Measurements from ENCODE around the gene FOSB.

The FOSB gene

GRCh38 chr19:45474606-45475521 is 7.1 kb downstream of the FOSB start:
- H3K4me3 ChIP-seq (ENCODE audit: low read depth, low read length) = no peak overlapping the region
- TF ChIP-seq CTCF (IDR thresholded peaks at IDR 0.05; ENCODE audit: low read depth, low read length, missing control alignments) = no peak
- in situ Hi-C loops (cut with HindIII; ENCODE audit: low sequenced_read_pairs) = no loop called here
- no peak for DNase-seq (ENCODE audit: low read depth)

GRCh38 chr19:45475537-45476291 is 7.9 kb downstream of the FOSB start:
- no peak for TF ChIP-seq CTCF (IDR thresholded peaks at IDR 0.05; ENCODE audit: low read depth, low read length, missing control alignments)
- H3K4me3 ChIP-seq (ENCODE audit: low read depth, low read length) = no peak overlapping the region
- in situ Hi-C loops (cut with HindIII; ENCODE audit: low sequenced_read_pairs) = no loop called here
- peak; percentile 57 for DNase-seq (ENCODE audit: low read depth)

DNA sequence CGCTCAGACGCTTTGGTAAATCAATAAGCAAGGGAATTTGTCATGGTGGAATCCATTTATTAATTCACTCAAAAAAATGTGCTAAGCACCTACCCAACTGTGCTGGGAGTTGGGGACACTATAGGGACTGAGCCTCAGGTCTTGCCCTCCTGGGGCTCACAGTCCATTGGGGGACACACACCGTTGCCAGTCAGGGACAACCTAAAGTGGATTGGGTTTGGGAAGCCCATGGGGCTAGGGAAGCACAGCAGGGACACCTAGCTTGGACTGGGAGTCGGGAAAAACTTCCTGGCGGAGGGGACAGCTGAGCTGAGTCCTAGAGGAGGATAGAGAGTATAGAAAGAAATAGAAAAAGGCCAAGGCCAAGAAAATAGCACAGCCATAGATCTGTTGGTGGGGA is 8.5 kb downstream of the FOSB start:
- no peak overlapping the region for H3K4me3 ChIP-seq (ENCODE audit: low read depth, low read length)
- no peak for DNase-seq (ENCODE audit: low read depth)
- in situ Hi-C loops (cut with HindIII; ENCODE audit: low sequenced_read_pairs) = no loop called here
- no peak for TF ChIP-seq CTCF (IDR thresholded peaks at IDR 0.05; ENCODE audit: low read depth, low read length, missing control alignments)

DNA sequence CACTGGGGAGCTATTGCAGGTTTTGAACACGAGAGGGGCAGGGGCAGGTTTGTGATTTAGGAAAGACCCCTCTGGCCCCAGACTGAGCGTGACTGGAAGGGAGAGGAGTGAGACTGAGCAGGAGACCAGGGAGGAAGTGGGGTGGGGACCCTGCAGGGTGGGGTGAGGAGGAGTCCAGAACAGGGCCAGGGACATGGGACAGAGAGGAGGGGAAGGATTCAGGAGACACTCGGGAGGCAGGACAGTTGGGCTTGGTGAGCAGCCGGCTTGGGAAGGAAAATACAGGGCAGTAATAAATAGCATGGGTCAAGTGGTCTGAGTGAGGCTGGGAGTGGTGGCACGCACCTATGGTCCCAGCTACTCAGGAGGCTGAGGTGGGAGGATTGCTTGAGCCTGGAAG is 9.4 kb downstream of the FOSB start:
- TF ChIP-seq CTCF (IDR thresholded peaks at IDR 0.05; ENCODE audit: low read depth, low read length, missing control alignments) = no peak
- DNase-seq (ENCODE audit: low read depth) = no peak
- in situ Hi-C loops (cut with HindIII; ENCODE audit: low sequenced_read_pairs) = no loop called here
- H3K4me3 ChIP-seq (ENCODE audit: low read depth, low read length) = no peak overlapping the region

DNA sequence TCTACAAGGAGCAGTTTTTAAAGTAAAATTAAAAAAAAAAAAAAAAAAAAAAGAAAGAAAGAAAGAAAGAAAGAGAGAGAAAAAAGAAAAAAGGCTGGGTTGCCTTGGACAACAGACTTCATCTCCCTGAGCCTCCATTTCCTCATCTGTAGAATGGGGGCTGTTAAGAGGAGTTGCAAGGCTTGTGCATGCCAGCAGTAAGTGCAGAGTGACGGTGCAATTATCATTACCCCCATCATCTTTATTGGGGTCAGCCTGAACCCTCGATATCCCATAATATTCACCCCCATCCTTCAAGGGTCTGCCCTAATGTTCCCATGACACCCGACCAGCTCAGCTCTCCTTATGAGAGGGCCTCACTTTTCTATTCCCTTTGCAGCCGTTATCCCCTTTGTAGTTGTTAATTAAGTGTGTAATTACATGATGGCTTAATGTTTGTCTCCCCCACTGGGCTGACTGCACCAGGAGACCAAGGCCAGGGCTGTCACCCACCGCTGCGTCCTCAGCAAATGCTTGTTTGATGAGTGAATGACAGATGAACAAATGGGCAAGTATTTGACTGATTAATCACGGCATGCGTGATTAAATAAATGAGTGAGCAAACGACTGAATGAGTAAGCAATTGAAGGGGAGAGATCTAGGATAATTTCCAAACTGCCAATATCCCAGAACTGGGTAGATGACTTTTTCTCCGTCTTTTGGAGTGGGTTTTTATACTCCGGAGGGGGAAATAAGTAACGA is 10.1 kb downstream of the FOSB start:
- TF ChIP-seq CTCF (IDR thresholded peaks at IDR 0.05; ENCODE audit: low read depth, low read length, missing control alignments) = no peak
- H3K4me3 ChIP-seq (ENCODE audit: low read depth, low read length) = peak overlapping the region; percentile 43
- DNase-seq (ENCODE audit: low read depth) = no peak
- in situ Hi-C loops (cut with HindIII; ENCODE audit: low sequenced_read_pairs) = no loop called here
